Pulmonary artery endothelial cell (primary cell): ENCODE measurements around the gene GLDC. TPM values are rescaled to one million over a fixed set of nuclear protein-coding genes. Genes with fewer than 3 reads are reported as not detected.
A peak's percentile ranks its signal among the peaks of the same experiment; 100 is the strongest.

ENCODE experiments used
- DNase-seq: peaks from one replicate; pipeline ENCODE4 v3.0.0-alpha.2; 2011; ENCODE audit warnings: low read depth, low spot score
- total RNA-seq: library from RNA; depleted of rRNA; stranded (reverse); fragments of >200 nt; gene quantifications from 2 replicates; pipeline ENCODE4 v1.2.3, GENCODE V29; 2014

The GLDC gene
- total RNA-seq, 1 donor from 2014 or later = 16.5 TPM

- no peak for DNase-seq
Observed at GRCh38 chr9:6620796-6621195, 24.7 kb downstream of the GLDC start.

DNA sequence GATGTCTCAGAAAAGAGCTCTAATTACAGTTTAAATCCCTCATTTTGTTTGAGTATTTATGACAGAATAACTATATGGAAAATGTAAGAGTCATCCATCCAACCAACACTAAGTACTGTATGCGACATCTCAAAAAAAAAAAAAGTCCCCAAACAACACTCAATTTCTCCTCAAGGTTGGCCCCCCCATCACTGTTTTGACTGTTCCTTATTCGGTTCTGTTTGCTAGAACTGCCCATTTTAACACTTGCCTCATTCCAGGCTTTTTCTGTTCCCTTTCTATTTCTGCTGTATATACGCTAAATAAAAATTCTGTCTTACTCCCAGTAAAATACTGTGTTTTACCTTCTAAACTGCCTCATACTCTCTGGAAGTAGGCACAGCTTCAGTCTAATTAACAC, 25.2 kb downstream of the GLDC start:
- no peak for DNase-seq

GRCh38 chr9:6619909-6620308, 25.6 kb downstream of the GLDC start:
- DNase-seq = no peak

- DNase-seq = no peak
Observed at GRCh38 chr9:6616951-6617602, 28.5 kb downstream of the GLDC start.

DNA sequence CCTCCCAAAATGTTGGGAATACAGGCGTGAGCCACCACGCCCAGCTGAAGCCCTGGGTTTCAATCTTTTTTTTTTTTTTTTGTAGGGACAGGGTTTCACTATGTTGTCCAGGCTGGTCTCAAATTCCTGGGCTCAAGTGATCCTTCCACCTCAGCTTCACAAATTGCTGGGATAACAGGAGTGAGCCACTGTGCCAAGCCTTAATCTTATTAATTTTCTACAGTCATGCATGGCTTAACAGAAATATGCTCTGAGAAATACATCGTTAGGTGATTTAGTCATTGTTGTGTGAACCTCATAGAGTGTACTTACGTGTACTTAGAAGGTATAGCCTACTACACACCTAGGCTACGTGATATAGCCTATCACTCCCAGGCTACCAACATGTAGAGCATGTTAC, 31.0 kb downstream of the GLDC start:
- no peak for DNase-seq

DNA sequence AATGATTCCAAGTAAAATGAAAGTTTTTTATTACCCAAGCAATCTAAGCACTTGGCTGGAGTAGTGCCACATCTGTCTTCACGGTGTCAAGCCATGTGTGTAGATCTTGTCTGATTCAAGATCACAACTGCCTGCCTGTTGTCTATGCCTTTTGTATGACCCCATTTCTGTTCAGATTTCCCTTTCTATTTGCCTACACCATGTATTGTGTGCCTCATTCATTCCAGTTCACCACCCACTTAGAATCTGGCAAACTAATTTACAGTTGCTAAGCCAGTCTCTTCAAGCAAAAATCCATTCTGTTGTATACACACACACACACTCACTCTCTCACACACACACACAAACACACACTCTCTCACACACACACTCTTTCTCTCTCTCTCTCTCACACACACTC, 33.7 kb downstream of the GLDC start:
- no peak for DNase-seq

- no peak for DNase-seq
Observed at GRCh38 chr9:6610073-6610472, 35.5 kb downstream of the GLDC start.

DNA sequence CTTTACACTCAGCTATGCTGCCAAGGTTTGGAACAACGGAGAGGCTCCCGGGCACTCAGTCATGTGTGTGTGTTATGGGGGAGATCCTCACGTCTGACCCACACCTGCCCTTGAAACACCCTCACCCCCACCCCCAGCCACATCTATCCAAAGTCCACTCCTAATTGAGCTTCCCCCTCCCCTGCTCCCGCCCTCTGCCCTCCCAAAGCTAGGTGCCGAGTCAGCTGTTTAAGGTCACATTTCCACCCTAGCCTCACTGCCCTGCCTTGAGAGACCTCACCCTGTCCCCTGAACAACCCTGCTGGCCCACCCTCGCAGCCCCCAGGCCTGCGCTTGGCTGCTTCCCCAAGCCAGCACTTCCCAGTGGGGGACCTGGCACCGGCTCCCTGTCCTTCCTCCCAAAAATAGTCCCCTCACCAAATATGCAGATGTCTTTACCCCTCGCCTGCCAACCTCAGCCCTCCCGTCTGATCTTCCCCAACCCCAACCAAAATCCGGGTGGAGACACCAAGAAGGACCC, 36.0 kb downstream of the GLDC start:
- no peak for DNase-seq

DNA sequence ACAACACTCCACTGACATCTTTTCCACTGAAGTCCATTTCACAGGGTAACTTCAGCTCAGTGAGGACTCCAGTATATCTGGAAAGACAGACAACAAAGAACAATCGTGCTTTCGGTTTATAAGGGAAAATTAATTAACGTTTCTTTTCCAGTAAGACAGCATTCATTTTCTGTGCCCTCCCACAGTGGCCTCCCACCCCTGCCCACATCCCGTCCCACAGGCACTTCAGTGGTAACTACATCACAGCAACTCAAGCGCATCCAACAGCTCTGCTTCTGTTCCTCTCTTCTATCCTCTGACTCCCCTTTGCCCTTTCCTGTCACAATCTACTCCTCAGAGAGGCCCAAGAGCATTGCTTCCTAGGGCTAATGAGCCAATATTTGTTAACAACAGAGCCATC, 40.3 kb downstream of the GLDC start:
- no peak for DNase-seq

DNA sequence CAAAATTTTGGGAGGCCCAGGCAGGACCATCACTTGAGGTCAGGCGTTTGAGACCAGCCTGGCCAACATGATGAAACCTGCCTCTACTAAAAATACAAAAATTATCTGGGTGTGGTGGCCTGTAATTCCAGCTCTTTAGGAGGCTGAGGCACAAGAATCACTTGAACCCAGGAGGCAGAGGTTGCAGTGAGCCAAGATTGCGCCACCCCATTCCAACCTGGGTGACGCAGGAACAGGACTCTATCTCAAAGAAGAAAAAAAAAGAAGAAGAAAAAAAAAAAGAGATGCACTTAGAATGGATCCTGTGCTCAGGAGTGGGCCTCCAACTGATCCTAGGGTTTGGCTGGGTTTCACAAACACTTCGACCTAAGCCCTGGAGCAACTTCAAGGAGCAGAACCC, 45.1 kb downstream of the GLDC start:
- no peak for DNase-seq

GRCh38 chr9:6600006-6600405, 45.5 kb downstream of the GLDC start:
- no peak for DNase-seq

- DNase-seq = no peak
Observed at GRCh38 chr9:6598249-6598725, 47.2 kb downstream of the GLDC start.

GRCh38 chr9:6592791-6593190, 52.7 kb downstream of the GLDC start:
- no peak for DNase-seq

- DNase-seq = no peak
Observed at GRCh38 chr9:6592231-6592630, 53.3 kb downstream of the GLDC start.

GRCh38 chr9:6590772-6591384, 54.7 kb downstream of the GLDC start:
- DNase-seq = no peak

DNA sequence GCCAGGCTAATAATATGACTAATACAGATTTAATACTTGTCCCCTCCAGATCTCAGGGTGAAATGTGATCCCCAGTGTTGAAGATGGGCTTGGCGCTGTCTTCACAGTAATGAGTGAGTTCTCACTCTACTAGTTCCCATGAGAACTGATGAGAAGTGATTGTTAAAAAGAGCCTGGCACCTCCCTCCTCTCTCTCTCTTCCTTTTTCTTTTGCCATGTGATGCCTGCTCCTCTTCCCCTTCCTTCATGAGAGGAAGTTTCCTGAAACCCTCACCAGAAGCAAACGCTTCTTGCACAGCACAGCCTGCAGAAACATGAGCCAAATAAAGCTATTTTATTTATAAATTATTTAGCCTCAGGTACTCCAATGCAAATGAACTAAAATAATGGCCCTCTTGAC, 55.2 kb downstream of the GLDC start:
- no peak for DNase-seq

GRCh38 chr9:6584881-6585597, 60.5 kb downstream of the GLDC start:
- no peak for DNase-seq

GRCh38 chr9:6581253-6581652, 64.3 kb downstream of the GLDC start:
- DNase-seq = no peak

DNA sequence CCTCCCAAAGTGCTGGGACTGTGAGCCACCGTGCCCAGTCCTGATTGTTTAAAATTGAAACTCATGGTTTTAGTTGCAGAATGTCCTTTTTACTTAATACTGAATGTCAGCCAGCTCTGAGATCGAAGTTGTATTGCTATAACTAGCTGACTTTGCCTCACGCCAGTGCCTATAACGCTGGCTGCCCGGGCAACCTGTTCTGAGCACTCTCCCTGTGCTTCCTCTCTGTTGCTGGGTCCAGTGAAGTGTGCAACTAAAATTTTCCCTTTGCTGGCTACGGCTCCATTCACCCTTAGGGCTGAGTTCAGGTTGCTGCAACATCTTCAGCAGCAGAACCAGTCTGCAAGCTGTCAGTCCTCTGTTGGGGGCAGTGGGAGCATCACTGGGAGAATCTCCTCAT, 65.9 kb downstream of the GLDC start:
- no peak for DNase-seq

- DNase-seq = no peak
Observed at GRCh38 chr9:6576987-6577386, 68.5 kb downstream of the GLDC start.

DNA sequence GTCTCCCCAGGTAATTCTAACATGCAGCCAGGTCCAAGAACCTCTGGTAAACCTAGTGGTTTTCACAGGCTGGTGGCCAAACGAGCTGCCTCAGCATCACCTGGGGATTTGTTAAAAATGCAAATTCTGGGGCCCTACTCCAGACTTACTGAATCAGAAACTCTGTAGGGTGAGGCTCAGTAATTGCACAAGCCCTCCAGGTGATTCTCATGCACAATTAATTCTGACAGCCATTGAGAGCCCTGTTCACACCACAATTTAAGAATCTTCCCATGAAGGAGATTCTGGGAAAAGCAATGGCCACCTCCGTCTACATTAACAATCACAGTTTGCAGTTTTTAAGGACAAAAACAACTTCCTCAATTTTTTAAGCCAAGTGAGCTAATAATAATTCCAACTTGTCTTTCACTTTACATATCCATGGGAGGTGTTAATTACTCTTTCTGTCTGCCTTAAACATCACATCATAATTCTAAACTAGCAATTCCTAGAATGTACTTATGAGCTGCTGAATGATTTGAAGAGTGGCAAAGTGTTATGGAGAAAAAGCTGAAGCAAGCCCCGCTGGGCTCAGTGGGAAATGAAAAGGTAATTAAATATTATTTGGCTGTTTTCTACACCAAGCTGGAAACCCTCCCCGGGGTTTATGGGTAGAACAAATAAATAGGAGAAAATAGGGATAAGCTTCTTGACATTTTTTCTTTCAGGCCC, 70.0 kb downstream of the GLDC start:
- DNase-seq = no peak

DNA sequence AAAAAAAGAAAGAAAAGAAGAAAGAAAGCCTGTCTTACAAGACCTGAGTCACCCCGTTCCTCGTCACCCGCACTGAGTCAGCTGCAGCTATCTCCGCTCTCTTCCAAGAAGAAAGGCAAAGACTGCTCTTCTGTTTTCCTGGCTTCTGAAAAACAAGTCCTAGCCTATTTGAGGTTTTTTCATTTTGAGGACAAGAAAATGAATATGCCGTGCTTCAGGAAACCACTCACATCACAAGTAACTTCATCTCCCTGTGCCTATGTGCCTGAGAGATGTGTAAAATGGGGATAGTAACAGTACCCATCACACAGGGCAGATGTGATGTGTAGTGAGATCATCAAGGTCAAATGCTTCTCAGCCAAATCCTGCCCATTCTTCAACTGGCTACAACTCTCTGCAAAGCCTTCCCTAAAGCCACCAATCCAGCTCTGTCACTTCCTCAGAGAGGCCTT, 78.4 kb downstream of the GLDC start:
- DNase-seq = peak; percentile 88
